MM.1S (cell line): ENCODE results near the gene ARID1A.

Experiments used
- DNase-seq: peaks from one replicate; pipeline ENCODE4 v3.0.0-alpha.2; 2015
- H2AFZ ChIP-seq: fragments of 300-600 bp; sonication (generic); 2 replicates; pipeline ENCODE4 v1.6.0; 2016; ENCODE audit warnings: antibody characterized with exemption, low read length
- H3F3A ChIP-seq: fragments of 300-600 bp; sonication (generic); 2 replicates; pipeline ENCODE4 v1.6.1; 2016; ENCODE audit warnings: mild to moderate bottlenecking, antibody characterized with exemption, low read length, moderate library complexity, mixed read lengths; ENCODE audit not compliant: insufficient read depth
- H3K27ac ChIP-seq: fragments of 300-600 bp; sonication (generic); 2 replicates; pipeline ENCODE4 v1.5.1; 2016; ENCODE audit warnings: mild to moderate bottlenecking, low read length
- H3K27me3 ChIP-seq: fragments of 300-600 bp; sonication (generic); replicated peaks from 2 replicates; pipeline ENCODE4 v1.6.0; 2016; ENCODE audit warnings: low read length; ENCODE audit not compliant: insufficient read depth
- H3K36me3 ChIP-seq: fragments of 300-600 bp; sonication (generic); replicated peaks from 2 replicates; pipeline ENCODE4 v1.6.1; 2016; ENCODE audit warnings: mild to moderate bottlenecking, low read length, mixed read lengths; ENCODE audit not compliant: insufficient read depth
- H3K4me1 ChIP-seq: fragments of 300-600 bp; sonication (generic); 2 replicates; pipeline ENCODE4 v1.6.1; 2016; ENCODE audit warnings: low read length, mixed read lengths
- H3K4me2 ChIP-seq: fragments of 300-600 bp; sonication (generic); 2 replicates; pipeline ENCODE4 v1.6.0; 2016; ENCODE audit warnings: low read depth, low read length
- H3K4me3 ChIP-seq: fragments of 300-600 bp; sonication (generic); 2 replicates; pipeline ENCODE4 v1.5.1; 2016; ENCODE audit warnings: low read length, mixed read lengths
- H3K79me2 ChIP-seq: fragments of 300-600 bp; sonication (generic); 2 replicates; pipeline ENCODE4 v1.6.1; 2016; ENCODE audit warnings: mixed run types, low read length, mixed read lengths
- H3K9ac ChIP-seq: fragments of 300-600 bp; sonication (generic); 2 replicates; pipeline ENCODE4 v1.6.1; 2016; ENCODE audit warnings: low read length, mixed read lengths
- H3K9me2 ChIP-seq: fragments of 300-600 bp; sonication (generic); replicated peaks from 2 replicates; pipeline ENCODE4 v1.6.1; 2016; ENCODE audit warnings: mild to moderate bottlenecking, low read length, mixed read lengths; ENCODE audit not compliant: insufficient read depth
- H3K9me3 ChIP-seq: fragments of 300-600 bp; sonication (generic); replicated peaks from 2 replicates; pipeline ENCODE4 v1.6.1; 2016; ENCODE audit warnings: mild to moderate bottlenecking, low read length, mixed read lengths; ENCODE audit not compliant: insufficient read depth
- H4K20me1 ChIP-seq: fragments of 300-600 bp; sonication (generic); 2 replicates; pipeline ENCODE4 v1.6.1; 2016; ENCODE audit warnings: mild to moderate bottlenecking, low read length, moderate library complexity, mixed read lengths; ENCODE audit not compliant: insufficient read depth
- EZH2 ChIP-seq: fragments of 300-600 bp; sonication (generic); optimal IDR thresholded peaks from 2 replicates; pipeline ENCODE3; 2017; ENCODE audit warnings: low read depth, mild to moderate bottlenecking, antibody characterized with exemption, low read length, mixed read lengths
- EZH2phosphoT487 ChIP-seq: fragments of 300-600 bp; sonication (generic); IDR thresholded peaks from 2 replicates; pipeline ENCODE4 v1.6.1; 2018; ENCODE audit warnings: antibody characterized with exemption, low read length
- TF ChIP-seq, protein P1 (sequence below): fragments of 300-600 bp; sonication (generic); IDR thresholded peaks from 2 replicates; pipeline ENCODE4 v1.5.1; 2016; ENCODE audit warnings: antibody characterized with exemption, low read length, mixed read lengths

The ARID1A gene

GRCh38 chr1:26743426-26744059 is 47.7 kb downstream of the ARID1A start:
- Histone ChIP-seq H3K4me3 (peak overlapping the region; percentile 27), H3K4me1 (peaks cover 76% of the 10 kb centered on the region), H3K9me2 (no peaks in the 10 kb centered on the region), H2AFZ (no peak overlapping the region), H4K20me1 (no peaks in the 10 kb centered on the region), H3K9ac (peak overlapping the region; percentile 4; the same call in 1 of the 2 replicates), H3K27ac (peak overlapping the region; percentile 95), H3K4me2 (peak overlapping the region; percentile 78), H3F3A (peaks cover 65% of the 10 kb centered on the region), H3K36me3 (peaks cover 12% of the 10 kb centered on the region), H3K79me2 (peaks cover 81% of the 10 kb centered on the region), H3K27me3 (no peaks in the 10 kb centered on the region), H3K9me3 (no peaks in the 10 kb centered on the region)
- peak; percentile 30 for DNase-seq
- no peak for TF ChIP-seq EZH2phosphoT487
- no peak for TF ChIP-seq EZH2
- TF ChIP-seq, protein P1, sequence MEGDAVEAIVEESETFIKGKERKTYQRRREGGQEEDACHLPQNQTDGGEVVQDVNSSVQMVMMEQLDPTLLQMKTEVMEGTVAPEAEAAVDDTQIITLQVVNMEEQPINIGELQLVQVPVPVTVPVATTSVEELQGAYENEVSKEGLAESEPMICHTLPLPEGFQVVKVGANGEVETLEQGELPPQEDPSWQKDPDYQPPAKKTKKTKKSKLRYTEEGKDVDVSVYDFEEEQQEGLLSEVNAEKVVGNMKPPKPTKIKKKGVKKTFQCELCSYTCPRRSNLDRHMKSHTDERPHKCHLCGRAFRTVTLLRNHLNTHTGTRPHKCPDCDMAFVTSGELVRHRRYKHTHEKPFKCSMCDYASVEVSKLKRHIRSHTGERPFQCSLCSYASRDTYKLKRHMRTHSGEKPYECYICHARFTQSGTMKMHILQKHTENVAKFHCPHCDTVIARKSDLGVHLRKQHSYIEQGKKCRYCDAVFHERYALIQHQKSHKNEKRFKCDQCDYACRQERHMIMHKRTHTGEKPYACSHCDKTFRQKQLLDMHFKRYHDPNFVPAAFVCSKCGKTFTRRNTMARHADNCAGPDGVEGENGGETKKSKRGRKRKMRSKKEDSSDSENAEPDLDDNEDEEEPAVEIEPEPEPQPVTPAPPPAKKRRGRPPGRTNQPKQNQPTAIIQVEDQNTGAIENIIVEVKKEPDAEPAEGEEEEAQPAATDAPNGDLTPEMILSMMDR, result no peak

GRCh38 chr1:26744075-26744959 is 48.5 kb downstream of the ARID1A start:
- no peaks in the 10 kb centered on the region for H3K9me3 ChIP-seq
- H3F3A ChIP-seq, result peaks cover 60% of the 10 kb centered on the region
- peak overlapping the region; percentile 57 for H3K9ac ChIP-seq
- H3K4me1 ChIP-seq, result peaks cover 70% of the 10 kb centered on the region
- H3K36me3 ChIP-seq, result peaks cover 12% of the 10 kb centered on the region
- no peaks in the 10 kb centered on the region for H3K9me2 ChIP-seq
- no peaks in the 10 kb centered on the region for H3K27me3 ChIP-seq
- TF ChIP-seq, protein P1, result no peak
- TF ChIP-seq EZH2, result no peak
- TF ChIP-seq EZH2phosphoT487, result no peak
- H2AFZ ChIP-seq, result no peak overlapping the region
- H3K27ac ChIP-seq, result peak overlapping the region; percentile 95
- H4K20me1 ChIP-seq, result no peaks in the 10 kb centered on the region
- DNase-seq, result peak; percentile 99
- peaks cover 83% of the 10 kb centered on the region for H3K79me2 ChIP-seq
- H3K4me3 ChIP-seq, result peak overlapping the region; percentile 42
- peak overlapping the region; percentile 78 for H3K4me2 ChIP-seq

DNA sequence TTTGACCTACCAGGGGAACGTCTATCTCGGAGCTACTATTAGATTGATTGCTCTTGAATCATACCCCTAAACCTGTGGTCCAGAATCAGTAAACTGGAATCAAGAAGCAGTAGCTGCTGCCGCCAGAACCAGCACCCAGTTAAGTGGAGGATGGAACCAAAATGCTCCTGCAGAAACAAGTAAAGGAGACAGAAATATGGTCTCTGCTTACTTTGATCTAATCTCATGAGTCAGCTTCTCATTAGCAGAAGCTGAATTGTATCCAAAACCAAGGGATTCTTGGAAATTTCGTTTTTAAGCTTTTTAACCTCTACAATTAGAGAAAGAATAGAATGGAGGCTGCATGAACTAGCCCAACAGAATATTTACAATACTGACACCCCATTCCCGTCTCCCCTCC is 49.4 kb downstream of the ARID1A start:
- peak overlapping the region; percentile 78 for H3K4me2 ChIP-seq
- H3K9me3 ChIP-seq, result no peaks in the 10 kb centered on the region
- no peaks in the 10 kb centered on the region for H3K9me2 ChIP-seq
- peak overlapping the region; percentile 42 for H3K4me3 ChIP-seq
- peaks cover 61% of the 10 kb centered on the region for H3K4me1 ChIP-seq
- H3F3A ChIP-seq, result peaks cover 52% of the 10 kb centered on the region
- TF ChIP-seq, protein P1, result no peak
- TF ChIP-seq EZH2phosphoT487 (no peak), EZH2 (no peak)
- DNase-seq, result no peak
- H4K20me1 ChIP-seq, result no peaks in the 10 kb centered on the region
- H3K27me3 ChIP-seq, result no peaks in the 10 kb centered on the region
- H2AFZ ChIP-seq, result no peak overlapping the region
- H3K27ac ChIP-seq, result peak overlapping the region; percentile 95
- H3K9ac ChIP-seq, result peak overlapping the region; percentile 57; the same call in 1 of the 2 replicates
- peaks cover 12% of the 10 kb centered on the region for H3K36me3 ChIP-seq
- peaks cover 84% of the 10 kb centered on the region for H3K79me2 ChIP-seq
